ENCODE results near the gene PARD6B.

GRCh38 chr20:50695135-50695872, 36.1 kb upstream of the PARD6B start:
- TF ChIP-seq CTCF (IDR thresholded peaks at IDR 0.05) (no peak), POLR2A (IDR thresholded peaks at IDR 0.05) (no peak)

Measured in prostate gland (tissue), 2 donors.